ENCODE results near the gene STX4. TPM values are rescaled to one million over a fixed set of nuclear protein-coding genes. Genes with fewer than 3 reads are reported as not detected.

The STX4 gene
- total RNA-seq, 1 experiment from 2014 or later = 32.3 TPM

DNA sequence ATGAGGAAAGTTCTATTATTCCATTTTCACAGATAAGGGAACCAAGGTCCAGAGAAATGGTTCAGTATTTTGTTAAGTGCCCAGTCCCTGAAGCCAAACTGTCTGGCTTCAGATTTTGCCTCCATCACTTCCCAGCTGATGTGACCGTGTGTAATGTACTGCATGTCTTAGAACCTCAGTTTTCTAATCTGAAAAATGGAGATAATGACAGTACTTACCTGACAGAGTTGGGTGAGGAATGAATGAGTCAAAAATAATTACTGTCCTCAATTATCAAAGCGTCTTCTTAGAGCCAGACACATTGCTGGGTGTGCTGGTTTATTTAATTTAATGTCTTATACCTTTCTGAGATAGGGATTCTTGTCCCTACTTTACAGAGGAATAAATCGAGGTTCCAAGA is 34.0 kb downstream of the STX4 start:
- no CpG with 5 or more reads among the region's 3 CpGs for WGBS (ENCODE audit: extremely low coverage, insufficient read length, low lambda C conversion rate)
- H3K36me3 Mint-ChIP-seq (ENCODE audit: insufficient read depth in 1 of 3, low read depth in 3 of 3) = peaks cover 13 to 25% (median 20%) of the 10 kb centered on the region in 3 experiments
- no peak overlapping the region for H2AK5ac ChIP-seq (ENCODE audit: insufficient read length, low read length)

More for the DNA sequence above, 34.0 kb downstream of the STX4 start:
- Histone ChIP-seq H4K5ac (ENCODE audit: insufficient read length, low read depth, low read length) (no peak overlapping the region), H3K9me3 (ENCODE audit: control insufficient read depth, low read depth, low read length) (no peaks in the 10 kb centered on the region), H3K4me1 (ENCODE audit: insufficient read depth, low read length) (no peaks in the 10 kb centered on the region), H3K56ac (ENCODE audit: insufficient read length, low read depth, low read length) (no peak overlapping the region), H3K79me2 (ENCODE audit: insufficient read depth, low read length) (peaks cover 18% of the 10 kb centered on the region; the same call in 1 of the 2 replicates), H3T11ph (ENCODE audit: low read length) (no peak overlapping the region), H3K18ac (ENCODE audit: insufficient read length, low read depth, low read length) (no peak overlapping the region), H4K20me1 (ENCODE audit: control insufficient read depth, insufficient read depth, insufficient read length) (no peaks in the 10 kb centered on the region), H3K23ac (ENCODE audit: insufficient read length, low read depth, low read length) (no peak overlapping the region), H3K14ac (ENCODE audit: insufficient read depth, low read length) (no peak overlapping the region), H3K27me3 (ENCODE audit: insufficient read depth, low read length) (no peaks in the 10 kb centered on the region), H3K9ac (ENCODE audit: extremely low read depth, insufficient read length, low read length) (no peak overlapping the region), H4K8ac (replicated peaks; ENCODE audit: insufficient read length, low read depth, low read length) (no peak overlapping the region), H4K91ac (ENCODE audit: insufficient read length, low read depth, low read length) (no peak overlapping the region), H2BK5ac (ENCODE audit: insufficient read length, low read length) (no peak overlapping the region), H2AFZ (ENCODE audit: low read length) (no peak overlapping the region), H2BK12ac (ENCODE audit: insufficient read length, low read depth, low read length) (no peak overlapping the region), H3K4me2 (ENCODE audit: insufficient read depth, insufficient read length, low read length) (no peak overlapping the region), H3K23me2 (ENCODE audit: insufficient read length, low read depth, low read length, poor library complexity, severe bottlenecking) (peaks cover 6% of the 10 kb centered on the region), H3K79me1 (ENCODE audit: insufficient read depth, low read depth, low read length, poor library complexity, severe bottlenecking) (peaks cover 6% of the 10 kb centered on the region), H2BK15ac (ENCODE audit: low read depth, low read length) (no peak overlapping the region), H2BK120ac (ENCODE audit: low read depth, low read length, poor library complexity, severe bottlenecking) (no peak overlapping the region), H2BK20ac (ENCODE audit: low read depth, low read length, poor library complexity, severe bottlenecking) (no peak overlapping the region), H3K27ac (ENCODE audit: insufficient read length, low read depth, low read length) (no peak overlapping the region), H3K4ac (ENCODE audit: low read depth, low read length) (no peak overlapping the region)
- no peaks in the 10 kb centered on the region for H3K27me3 Mint-ChIP-seq (ENCODE audit: low read depth)
- TF ChIP-seq, protein P1, sequence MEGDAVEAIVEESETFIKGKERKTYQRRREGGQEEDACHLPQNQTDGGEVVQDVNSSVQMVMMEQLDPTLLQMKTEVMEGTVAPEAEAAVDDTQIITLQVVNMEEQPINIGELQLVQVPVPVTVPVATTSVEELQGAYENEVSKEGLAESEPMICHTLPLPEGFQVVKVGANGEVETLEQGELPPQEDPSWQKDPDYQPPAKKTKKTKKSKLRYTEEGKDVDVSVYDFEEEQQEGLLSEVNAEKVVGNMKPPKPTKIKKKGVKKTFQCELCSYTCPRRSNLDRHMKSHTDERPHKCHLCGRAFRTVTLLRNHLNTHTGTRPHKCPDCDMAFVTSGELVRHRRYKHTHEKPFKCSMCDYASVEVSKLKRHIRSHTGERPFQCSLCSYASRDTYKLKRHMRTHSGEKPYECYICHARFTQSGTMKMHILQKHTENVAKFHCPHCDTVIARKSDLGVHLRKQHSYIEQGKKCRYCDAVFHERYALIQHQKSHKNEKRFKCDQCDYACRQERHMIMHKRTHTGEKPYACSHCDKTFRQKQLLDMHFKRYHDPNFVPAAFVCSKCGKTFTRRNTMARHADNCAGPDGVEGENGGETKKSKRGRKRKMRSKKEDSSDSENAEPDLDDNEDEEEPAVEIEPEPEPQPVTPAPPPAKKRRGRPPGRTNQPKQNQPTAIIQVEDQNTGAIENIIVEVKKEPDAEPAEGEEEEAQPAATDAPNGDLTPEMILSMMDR (conservative IDR thresholded peaks at IDR 0.05) = no peak
- H3K27ac Mint-ChIP-seq = no peak overlapping the region
- H3K4me3 Mint-ChIP-seq = no peak overlapping the region
- no peaks in the 10 kb centered on the region for H3K9me3 Mint-ChIP-seq
- H3K4me1 Mint-ChIP-seq = peaks cover 8% of the 10 kb centered on the region in 2 experiments
- no peak for DNase-seq
